OCI-LY3 (cell line): ENCODE measurements around the gene RAP1GAP.

Source experiments
- EZH2phosphoT487 ChIP-seq: fragments of 200-600 bp; shearing (Covaris generic); IDR thresholded peaks from 2 replicates; pipeline ENCODE4 v1.6.1; 2018; ENCODE audit warnings: antibody characterized with exemption, mixed run types, low read depth
- TF ChIP-seq, protein P1 (sequence below): fragments of 200-600, 300-600 bp; sonication (generic); IDR thresholded peaks from 2 replicates; pipeline ENCODE4 v1.5.1; 2014; ENCODE audit warnings: antibody characterized with exemption, low read length, low read depth

DNA sequence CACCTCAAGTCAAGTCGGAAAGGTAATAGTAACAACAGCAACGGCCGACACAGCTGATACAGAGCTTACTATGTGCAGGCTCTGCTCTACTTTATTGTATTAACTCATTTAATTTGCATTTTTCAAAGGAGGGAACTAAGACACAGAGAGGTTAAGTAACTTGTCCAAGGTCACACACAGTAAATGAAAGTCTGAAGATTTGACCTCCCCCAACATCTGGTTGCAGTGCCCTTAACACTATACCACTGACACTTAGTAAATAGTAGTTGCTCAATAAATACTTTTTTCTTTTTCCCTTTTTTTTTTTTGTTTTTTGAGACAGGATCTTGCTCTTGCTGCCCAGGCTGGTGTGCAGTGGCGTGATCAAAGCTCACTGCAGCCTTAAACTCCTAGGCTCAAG, 39.2 kb downstream of the RAP1GAP start:
- TF ChIP-seq, protein P1, sequence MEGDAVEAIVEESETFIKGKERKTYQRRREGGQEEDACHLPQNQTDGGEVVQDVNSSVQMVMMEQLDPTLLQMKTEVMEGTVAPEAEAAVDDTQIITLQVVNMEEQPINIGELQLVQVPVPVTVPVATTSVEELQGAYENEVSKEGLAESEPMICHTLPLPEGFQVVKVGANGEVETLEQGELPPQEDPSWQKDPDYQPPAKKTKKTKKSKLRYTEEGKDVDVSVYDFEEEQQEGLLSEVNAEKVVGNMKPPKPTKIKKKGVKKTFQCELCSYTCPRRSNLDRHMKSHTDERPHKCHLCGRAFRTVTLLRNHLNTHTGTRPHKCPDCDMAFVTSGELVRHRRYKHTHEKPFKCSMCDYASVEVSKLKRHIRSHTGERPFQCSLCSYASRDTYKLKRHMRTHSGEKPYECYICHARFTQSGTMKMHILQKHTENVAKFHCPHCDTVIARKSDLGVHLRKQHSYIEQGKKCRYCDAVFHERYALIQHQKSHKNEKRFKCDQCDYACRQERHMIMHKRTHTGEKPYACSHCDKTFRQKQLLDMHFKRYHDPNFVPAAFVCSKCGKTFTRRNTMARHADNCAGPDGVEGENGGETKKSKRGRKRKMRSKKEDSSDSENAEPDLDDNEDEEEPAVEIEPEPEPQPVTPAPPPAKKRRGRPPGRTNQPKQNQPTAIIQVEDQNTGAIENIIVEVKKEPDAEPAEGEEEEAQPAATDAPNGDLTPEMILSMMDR = no peak
- TF ChIP-seq EZH2phosphoT487 = no peak
